ENCODE measurements around the gene LURAP1L.
"Not testable (repeated sequence)": the region's sequence is repeated elsewhere in the genome, so short reads cannot be mapped to it uniquely, and the experiment has no call there.

LURAP1L gene

DNA sequence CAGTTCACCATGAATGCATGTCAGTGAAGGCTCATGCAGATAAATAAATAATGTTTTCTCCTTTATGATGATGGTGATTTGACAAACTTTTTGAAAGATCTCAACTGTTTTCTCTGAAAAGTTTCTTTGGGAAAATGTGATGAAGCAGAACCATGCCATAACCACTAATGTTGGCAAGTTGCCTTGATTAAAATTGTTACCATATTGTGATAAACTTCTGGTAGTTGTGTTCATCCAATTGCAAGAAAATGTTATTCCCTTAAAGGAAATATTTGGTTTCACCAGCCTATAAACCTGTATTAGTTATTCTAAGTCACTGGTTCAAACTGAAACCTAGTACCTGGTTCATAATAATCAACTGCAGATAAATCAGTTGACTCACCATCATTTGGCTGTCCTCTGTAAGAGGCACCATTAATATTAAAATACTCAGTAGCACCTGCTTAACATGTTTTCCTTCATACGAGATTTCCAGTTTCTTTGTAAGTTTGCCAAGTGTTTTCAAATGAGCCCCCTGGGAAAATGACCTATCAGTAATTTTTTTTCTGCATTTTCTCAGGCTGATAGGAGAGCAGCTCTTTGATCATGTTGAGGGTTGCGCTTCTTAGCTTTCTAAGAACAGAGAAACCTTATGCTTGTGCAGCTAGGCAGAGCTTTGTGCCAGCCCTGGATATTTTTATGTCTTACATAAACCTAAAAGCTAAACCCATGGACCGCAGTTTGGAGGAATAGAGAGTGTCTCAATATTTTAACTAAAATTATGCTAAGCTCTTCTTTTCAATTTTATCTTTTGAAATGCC, 88.0 kb downstream of the LURAP1L start:
- DNase-seq, result no peak

DNA sequence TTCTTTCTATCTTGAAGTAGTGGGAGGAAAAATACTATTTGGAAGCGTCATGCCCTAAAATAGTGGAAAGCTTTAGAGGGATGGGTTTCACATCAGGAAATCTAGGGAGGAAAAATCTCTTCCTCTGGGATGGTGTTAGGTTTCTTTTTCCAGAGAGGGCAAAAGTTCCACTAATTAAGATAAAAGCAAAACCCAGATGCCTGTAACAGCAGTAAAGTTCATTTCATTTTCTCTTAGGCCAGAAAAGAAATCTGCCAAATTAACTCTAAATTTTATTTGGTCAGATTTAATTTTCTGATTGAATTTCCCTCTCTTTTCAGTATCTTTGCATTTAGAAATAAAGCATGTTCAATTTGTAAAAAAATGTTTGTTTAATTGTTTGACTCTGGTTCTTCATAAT, 88.8 kb downstream of the LURAP1L start:
- no peak for DNase-seq

DNA sequence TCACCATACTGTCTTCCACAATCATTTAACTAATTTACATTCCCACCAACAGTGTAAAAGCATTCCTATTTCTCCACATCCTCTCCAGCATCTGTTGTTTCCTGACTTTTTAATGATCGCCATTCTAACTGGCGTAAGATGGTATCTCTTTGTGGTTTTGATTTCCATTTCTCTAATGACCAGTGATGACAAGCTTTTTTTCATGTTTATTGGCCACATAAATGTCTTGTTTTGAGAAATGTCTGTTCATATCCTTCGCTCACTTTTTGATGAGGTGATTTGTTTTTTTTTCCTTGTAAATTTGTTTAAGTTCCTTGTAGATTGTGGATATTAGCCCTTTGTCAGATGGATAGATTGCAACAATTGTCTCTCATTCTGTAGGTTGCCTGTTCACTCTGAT, 90.6 kb downstream of the LURAP1L start:
- DNase-seq, result not testable (repeated sequence)
